Calu3 (cell line): ENCODE data around the gene TLCD5. TPM values are rescaled to one million over a fixed set of nuclear protein-coding genes. Genes with fewer than 3 reads are reported as not detected.

Experiments
- BruUV-seq: library from RNA; stranded (reverse); fragments of 400-500 nt; replicated peaks from 2 replicates; lab custom pipeline; 2021; lab: Mats Ljungman, UMichigan
- CTCF ChIA-PET: fragments of 300-600 bp; sonication (Branson Sonifier 250); formaldehyde crosslinking; loops from one replicate; lab custom pipeline; 2022; ENCODE audit warnings: antibody characterized with exemption; lab: Charles Lee
- DNase-seq: peaks from one replicate; pipeline ENCODE4 v3.0.0; 2022
- H3K27ac Mint-ChIP-seq: one replicate; pipeline ENCODE4 v1.8.0; 2022; ENCODE audit warnings: mixed read lengths; ENCODE audit not compliant: unreplicated experiment
- H3K27me3 Mint-ChIP-seq: one replicate; pipeline ENCODE4 v1.8.0; 2022; ENCODE audit warnings: mixed read lengths; ENCODE audit not compliant: unreplicated experiment
- H3K36me3 Mint-ChIP-seq: one replicate; pipeline ENCODE4 v1.8.0; 2022; ENCODE audit warnings: mild to moderate bottlenecking, moderate library complexity, mixed read lengths; ENCODE audit not compliant: insufficient read depth, unreplicated experiment
- H3K4me1 Mint-ChIP-seq: one replicate; pipeline ENCODE4 v1.8.0; 2022; ENCODE audit warnings: mild to moderate bottlenecking, low read depth, mixed read lengths; ENCODE audit not compliant: unreplicated experiment
- H3K4me3 Mint-ChIP-seq: one replicate; pipeline ENCODE4 v1.8.0; 2022; ENCODE audit warnings: mild to moderate bottlenecking, low read depth, moderate library complexity, mixed read lengths; ENCODE audit not compliant: unreplicated experiment
- H3K9me3 Mint-ChIP-seq: one replicate; pipeline ENCODE4 v1.8.0; 2022; ENCODE audit warnings: low read depth, mixed read lengths; ENCODE audit not compliant: unreplicated experiment
- CTCF ChIP-seq: fragments of 200-600 bp; IDR thresholded peaks from one replicate; pipeline ENCODE4 v1.8.0; 2022; ENCODE audit warnings: antibody characterized with exemption; ENCODE audit not compliant: unreplicated experiment
- intact Hi-C: fragments of 100-400 bp; cut with micrococcal nuclease; formaldehyde crosslinking; loops from one replicate; pipeline ENCODE4 v1.10.0; 2022; ENCODE audit not compliant: unreplicated experiment
- total RNA-seq: library from RNA; stranded (reverse); gene quantifications from 2 replicates; pipeline ENCODE4 v1.2.3, GENCODE V29; 2022

TLCD5 gene
- total RNA-seq, 1 experiment from 2014 or later, result 4.9 TPM

- CTCF ChIA-PET, result interaction anchor here (0.7 to 1.5 kb wide), 7 partner anchors 14 to 449 kb away, joined by 3 to 9 read pairs (median 4); no protein-coding TSS in a partner anchor
- peak overlapping the region; percentile 10 for H3K27ac Mint-ChIP-seq
- TF ChIP-seq CTCF, result peak; percentile 30
- BruUV-seq, result no TSS peak
- intact Hi-C loops, result loop anchor here (5.0 to 10.0 kb wide), 2 partner anchors 152 to 350 kb away; no protein-coding TSS in a partner anchor
- DNase-seq, result peak; percentile 62
- H3K4me1 Mint-ChIP-seq, result peaks cover 12% of the 10 kb centered on the region
- H3K27me3 Mint-ChIP-seq, result no peaks in the 10 kb centered on the region
- peak overlapping the region; percentile 93 for H3K4me3 Mint-ChIP-seq
- peaks cover 39% of the 10 kb centered on the region for H3K36me3 Mint-ChIP-seq
- no peaks in the 10 kb centered on the region for H3K9me3 Mint-ChIP-seq
These were observed 9.9 kb downstream of the TLCD5 start for GRCh38 chr11:120334894-120335462.

DNA sequence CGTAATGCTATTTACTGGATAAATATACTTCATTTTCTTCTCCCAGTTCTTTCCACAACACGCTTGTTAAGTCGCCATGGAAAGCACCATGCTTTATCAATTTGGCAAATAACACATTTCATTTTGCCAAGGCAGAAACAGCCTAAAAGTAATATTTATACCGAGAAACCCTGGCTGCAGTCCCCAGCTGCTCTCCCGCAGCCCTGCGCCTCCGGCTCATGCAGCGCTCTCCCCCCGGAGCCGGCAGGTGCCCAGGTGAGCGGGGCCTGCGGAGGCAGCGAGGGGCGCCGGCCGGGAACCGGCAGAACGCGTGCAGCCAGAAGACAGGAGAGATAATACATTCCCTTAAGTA is 10.4 kb downstream of the TLCD5 start:
- Mint-ChIP-seq H3K27me3 (no peaks in the 10 kb centered on the region), H3K27ac (peak overlapping the region; percentile 27), H3K36me3 (peaks cover 41% of the 10 kb centered on the region), H3K4me1 (peaks cover 14% of the 10 kb centered on the region), H3K9me3 (no peaks in the 10 kb centered on the region), H3K4me3 (peak overlapping the region; percentile 93)
- no peak for TF ChIP-seq CTCF
- intact Hi-C loops, result loop anchor here (5.0 to 10.0 kb wide), 2 partner anchors 152 to 349 kb away; no protein-coding TSS in a partner anchor
- TSS peak; percentile 64 for BruUV-seq
- no peak for DNase-seq
- CTCF ChIA-PET, result interaction anchor here (1.1 to 1.8 kb wide), 7 partner anchors 13 to 165 kb away, joined by 3 to 9 read pairs (median 4); no protein-coding TSS in a partner anchor

- CTCF ChIA-PET, result interaction anchor here (0.6 to 1.8 kb wide), 6 partner anchors 14 to 165 kb away, joined by 3 to 9 read pairs (median 5); no protein-coding TSS in a partner anchor
- no peaks in the 10 kb centered on the region for H3K9me3 Mint-ChIP-seq
- peaks cover 14% of the 10 kb centered on the region for H3K4me1 Mint-ChIP-seq
- BruUV-seq, result no TSS peak
- peak within 1 kb of the TSS; percentile 93 for H3K4me3 Mint-ChIP-seq
- peak; percentile 91 for DNase-seq
- intact Hi-C loops, result loop anchor here (2.0 to 10.0 kb wide), 3 partner anchors 97 to 349 kb away; no protein-coding TSS in a partner anchor
- H3K36me3 Mint-ChIP-seq, result peaks cover 38% of the 10 kb centered on the region
- H3K27ac Mint-ChIP-seq, result peak within 1 kb of the TSS; percentile 87
- no peaks in the 10 kb centered on the region for H3K27me3 Mint-ChIP-seq
- no peak for TF ChIP-seq CTCF
These were observed 11.0 kb downstream of the TLCD5 start, which contains the start of gene ARHGEF12 for GRCh38 chr11:120335908-120336640. Gene ARHGEF12 (plus strand): TSS chr11:120336413. CDS start chr11:120337244, 831 bp downstream.

GRCh38 chr11:120336641-120337354 is 11.7 kb downstream of the TLCD5 start:
- CTCF ChIA-PET, result interaction anchor here (0.6 to 1.8 kb wide), 3 partner anchors 15 to 54 kb away, joined by 4 to 5 read pairs (median 5); no protein-coding TSS in a partner anchor
- H3K4me1 Mint-ChIP-seq, result peaks cover 11% of the 10 kb centered on the region
- no peaks in the 10 kb centered on the region for H3K27me3 Mint-ChIP-seq
- peaks cover 37% of the 10 kb centered on the region for H3K36me3 Mint-ChIP-seq
- BruUV-seq, result no TSS peak
- peak overlapping the region; percentile 87 for H3K27ac Mint-ChIP-seq
- no peak for DNase-seq
- intact Hi-C loops, result loop anchor here (2.0 to 10.0 kb wide), 3 partner anchors 96 to 348 kb away; no protein-coding TSS in a partner anchor
- no peak for TF ChIP-seq CTCF
- peak overlapping the region; percentile 93 for H3K4me3 Mint-ChIP-seq
- no peaks in the 10 kb centered on the region for H3K9me3 Mint-ChIP-seq
